Breast epithelium (tissue), 4 donors: ENCODE measurements around the gene TXLNB. TPM values are rescaled to one million over a fixed set of nuclear protein-coding genes. Genes with fewer than 3 reads are reported as not detected.

ENCODE experiments used
- DNase-seq, 2 donors: peaks; one replicate each; pipeline ENCODE4 v3.0.0-alpha.2; 2019; ENCODE audit warnings: low spot score in 2 of 2
- H3K27ac ChIP-seq, 2 donors: fragments of 200-600 bp; sonication (generic) in 1 of 2; one replicate each; pipeline ENCODE4 v1.5.1; 2016 to 2019; ENCODE audit warnings: mild to moderate bottlenecking in 1 of 2
- H3K27me3 ChIP-seq, 2 donors: fragments of 200-600 bp; sonication (generic) in 1 of 2; one replicate each; pipeline versions ENCODE4 v1.5.1 to v1.6.0; 2017 to 2019; ENCODE audit warnings: control low read depth in 1 of 2, mild to moderate bottlenecking in 1 of 2
- H3K36me3 ChIP-seq: fragments of 200-600 bp; one replicate; pipeline ENCODE4 v1.5.1; 2019
- H3K4me1 ChIP-seq, 2 donors: fragments of 200-600 bp; sonication (generic); one replicate each; pipeline ENCODE4 v1.5.1; 2016 to 2019; ENCODE audit warnings: control low read depth in 1 of 2
- H3K4me3 ChIP-seq, 3 donors: fragments of 200-600 bp; sonication (generic); 1 replicate in 2 of 3; 2 replicates in 1 of 3; pipeline ENCODE4 v1.5.1; 2016 to 2019; ENCODE audit warnings: mild to moderate bottlenecking in 3 of 3, moderate library complexity in 2 of 3
- H3K9me3 ChIP-seq, 2 donors: fragments of 200-600 bp; sonication (generic) in 1 of 2; one replicate each; pipeline ENCODE4 v1.5.1; 2016 to 2019; ENCODE audit warnings: control low read depth in 1 of 2
- CTCF ChIP-seq, 3 donors: fragments of 450-650 bp; IDR thresholded peaks; one replicate each; pipeline ENCODE4 v1.5.1; 2016 to 2017; ENCODE audit warnings: antibody characterized with exemption in 3 of 3, mild to moderate bottlenecking in 3 of 3, moderate library complexity in 3 of 3
- POLR2A ChIP-seq: fragments of 450-650 bp; IDR thresholded peaks from one replicate; pipeline ENCODE4 v1.6.1; 2016; ENCODE audit warnings: antibody characterized with exemption, mild to moderate bottlenecking, moderate library complexity
- POLR2AphosphoS5 ChIP-seq, 3 donors: sonication (generic); formaldehyde crosslinking; IDR thresholded peaks; one replicate each; pipeline ENCODE4 v1.6.1; 2017; ENCODE audit warnings: antibody characterized with exemption in 3 of 3
- intact Hi-C: fragments of 100-400 bp; cut with DNase I; formaldehyde crosslinking; loops from one replicate; pipeline ENCODE4 v1.15.1; 2023; ENCODE audit warnings: low total_unique reads
- total RNA-seq, 3 donors: library from RNA; depleted of rRNA; stranded (reverse); fragments of >200 nt; gene quantifications; one replicate each; pipeline ENCODE4 v1.1.0, GENCODE V29; 2016

Gene TXLNB
- total RNA-seq, 3 donors from 2014 or later = 0.96 to 2.9 (median 2.5) TPM

- intact Hi-C loops = no loop called here
- no peak overlapping the region for H3K27ac ChIP-seq
Observed at GRCh38 chr6:139284789-139285188, 7.0 kb downstream of the TXLNB start.

GRCh38 chr6:139282684-139283083 is 9.1 kb downstream of the TXLNB start:
- no peak for DNase-seq
- TF ChIP-seq CTCF (IDR thresholded peaks at IDR 0.05) = no peak
- no peak for TF ChIP-seq POLR2A
- no peak for TF ChIP-seq POLR2AphosphoS5 (IDR thresholded peaks at IDR 0.05)
- intact Hi-C loops = no loop called here
- H3K27me3 ChIP-seq = no peaks in the 10 kb centered on the region
- H3K4me1 ChIP-seq = no peaks in the 10 kb centered on the region
- peak overlapping the region in 1 of 2 donors; percentile 52 for H3K27ac ChIP-seq
- H3K4me3 ChIP-seq = no peak overlapping the region
- no peaks in the 10 kb centered on the region for H3K9me3 ChIP-seq
- no peaks in the 10 kb centered on the region for H3K36me3 ChIP-seq

More at GRCh38 chr6:139284789-139285188, 7.0 kb downstream of the TXLNB start:
- Histone ChIP-seq H3K4me3 (no peak overlapping the region), H3K4me1 (no peaks in the 10 kb centered on the region), H3K36me3 (no peaks in the 10 kb centered on the region), H3K9me3 (no peaks in the 10 kb centered on the region), H3K27me3 (no peaks in the 10 kb centered on the region)
- DNase-seq = no peak
- no peak for TF ChIP-seq POLR2A
- no peak for TF ChIP-seq POLR2AphosphoS5 (IDR thresholded peaks at IDR 0.05)
- TF ChIP-seq CTCF (IDR thresholded peaks at IDR 0.05) = no peak

- Histone ChIP-seq H3K27me3 (no peaks in the 10 kb centered on the region), H3K4me1 (no peaks in the 10 kb centered on the region), H3K36me3 (no peaks in the 10 kb centered on the region), H3K27ac (peak overlapping the region; percentile 0 to 3), H3K4me3 (no peak overlapping the region), H3K9me3 (no peaks in the 10 kb centered on the region)
- intact Hi-C loops = no loop called here
- DNase-seq = no peak
- TF ChIP-seq POLR2AphosphoS5 (IDR thresholded peaks at IDR 0.05) (no peak), CTCF (IDR thresholded peaks at IDR 0.05) (no peak), POLR2A (no peak)
Observed at GRCh38 chr6:139278190-139278589, 13.6 kb downstream of the TXLNB start.

- H3K27ac ChIP-seq = peak overlapping the region; percentile 3 to 17
- TF ChIP-seq POLR2AphosphoS5 (IDR thresholded peaks at IDR 0.05) = no peak
- no peak for TF ChIP-seq POLR2A
- TF ChIP-seq CTCF (IDR thresholded peaks at IDR 0.05) = no peak
- no peak for DNase-seq
- no peaks in the 10 kb centered on the region for H3K36me3 ChIP-seq
- no peak overlapping the region for H3K4me3 ChIP-seq
- intact Hi-C loops = no loop called here
- H3K27me3 ChIP-seq = no peaks in the 10 kb centered on the region
- no peaks in the 10 kb centered on the region for H3K4me1 ChIP-seq
- no peaks in the 10 kb centered on the region for H3K9me3 ChIP-seq
Observed at GRCh38 chr6:139277587-139277986, 14.2 kb downstream of the TXLNB start.

- TF ChIP-seq POLR2A = no peak
- TF ChIP-seq CTCF (IDR thresholded peaks at IDR 0.05) = no peak
- TF ChIP-seq POLR2AphosphoS5 (IDR thresholded peaks at IDR 0.05) = no peak
- Histone ChIP-seq H3K4me3 (no peak overlapping the region), H3K27me3 (no peaks in the 10 kb centered on the region), H3K9me3 (no peaks in the 10 kb centered on the region), H3K36me3 (no peaks in the 10 kb centered on the region), H3K27ac (peak overlapping the region; percentile 3 to 17), H3K4me1 (no peaks in the 10 kb centered on the region)
- intact Hi-C loops = no loop called here
- DNase-seq = no peak
Observed at GRCh38 chr6:139277161-139277560, 14.6 kb downstream of the TXLNB start.
